Camera-type eye (tissue), 1 donor: ENCODE measurements around the gene DAP3. TPM values are rescaled to one million over a fixed set of nuclear protein-coding genes. Genes with fewer than 3 reads are reported as not detected.

ENCODE experiments used
- total RNA-seq: library from RNA; depleted of rRNA; stranded (reverse); fragments of >200 nt; gene quantifications from one replicate; pipeline ENCODE4 v1.2.3, GENCODE V29; 2014

DAP3 gene
- total RNA-seq, result 50.1 TPM

DNA sequence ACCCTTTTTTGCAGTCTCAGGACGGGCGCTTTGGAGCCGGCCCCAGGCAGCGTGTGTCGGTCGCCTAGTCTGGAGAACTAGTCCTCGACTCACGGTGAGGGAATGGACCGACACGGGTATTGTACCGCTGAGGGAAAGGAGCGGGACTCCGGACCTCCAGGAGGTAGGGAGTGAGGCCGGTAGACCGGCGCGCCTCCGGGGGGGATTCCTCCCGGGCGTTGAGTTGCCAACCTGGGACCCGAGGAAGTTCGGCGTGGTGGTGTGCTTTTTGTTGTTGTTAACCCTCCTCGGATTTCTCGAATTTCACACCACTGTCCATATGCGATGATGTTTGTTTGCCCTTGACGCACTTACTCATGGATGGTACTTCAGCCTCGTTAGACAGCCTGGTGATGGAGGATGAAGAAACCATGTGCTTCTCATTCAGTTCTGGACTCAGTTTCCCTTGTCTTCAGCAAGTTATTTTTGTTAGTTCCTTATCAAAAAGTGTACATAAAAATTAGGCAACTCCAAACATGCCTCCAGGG, at the start of gene DAP3:
Gene DAP3 (plus strand): TSS at position 11 of the 527 bp plus-strand sequence. CDS start 20,689 bp downstream, outside the sequence.

GRCh38 chr1:155688324-155689080, 389 bp upstream of the DAP3 start, which contains the start of gene YY1AP1:
TSS of gene YY1AP1 (minus strand) at chr1:155688774. CDS start at chr1:155680436, 8,338 bp downstream.

Other genes with a start within 250 kb of the DAP3 start
- 88.0 TPM for gene ASH1L, start 126.3 kb upstream of the DAP3 start, total RNA-seq
- 50.4 TPM for gene MSTO1, start 78.9 kb upstream of the DAP3 start, total RNA-seq
- 164 TPM for gene YY1AP1, start 317 bp upstream of the DAP3 start, total RNA-seq
- 66.4 TPM for gene GON4L, start 168.1 kb downstream of the DAP3 start, total RNA-seq
- 134 TPM for gene SYT11, start 170.5 kb downstream of the DAP3 start, total RNA-seq
- gene RIT1, start 222.3 kb downstream of the DAP3 start, total RNA-seq, result 54.2 TPM
- 71.8 TPM for gene KHDC4, start 245.3 kb downstream of the DAP3 start, total RNA-seq